ENCODE data around the gene WDR64.

GRCh38 chr1:241714321-241715218, 62.5 kb downstream of the WDR64 start:
- TF ChIP-seq, protein P1, sequence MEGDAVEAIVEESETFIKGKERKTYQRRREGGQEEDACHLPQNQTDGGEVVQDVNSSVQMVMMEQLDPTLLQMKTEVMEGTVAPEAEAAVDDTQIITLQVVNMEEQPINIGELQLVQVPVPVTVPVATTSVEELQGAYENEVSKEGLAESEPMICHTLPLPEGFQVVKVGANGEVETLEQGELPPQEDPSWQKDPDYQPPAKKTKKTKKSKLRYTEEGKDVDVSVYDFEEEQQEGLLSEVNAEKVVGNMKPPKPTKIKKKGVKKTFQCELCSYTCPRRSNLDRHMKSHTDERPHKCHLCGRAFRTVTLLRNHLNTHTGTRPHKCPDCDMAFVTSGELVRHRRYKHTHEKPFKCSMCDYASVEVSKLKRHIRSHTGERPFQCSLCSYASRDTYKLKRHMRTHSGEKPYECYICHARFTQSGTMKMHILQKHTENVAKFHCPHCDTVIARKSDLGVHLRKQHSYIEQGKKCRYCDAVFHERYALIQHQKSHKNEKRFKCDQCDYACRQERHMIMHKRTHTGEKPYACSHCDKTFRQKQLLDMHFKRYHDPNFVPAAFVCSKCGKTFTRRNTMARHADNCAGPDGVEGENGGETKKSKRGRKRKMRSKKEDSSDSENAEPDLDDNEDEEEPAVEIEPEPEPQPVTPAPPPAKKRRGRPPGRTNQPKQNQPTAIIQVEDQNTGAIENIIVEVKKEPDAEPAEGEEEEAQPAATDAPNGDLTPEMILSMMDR (conservative IDR thresholded peaks at IDR 0.05; ENCODE audit: low read depth, low read length) = no peak
- TF ChIP-seq EZH2 (IDR thresholded peaks at IDR 0.05; ENCODE audit: low read length, unreplicated experiment) (no peak), EZH2phosphoT487 (IDR thresholded peaks at IDR 0.05; ENCODE audit: borderline replicate concordance, low read length) (no peak)
